Measurements from ENCODE around the gene LPGAT1. TPM values are rescaled to one million over a fixed set of nuclear protein-coding genes. Genes with fewer than 3 reads are reported as not detected.

LPGAT1 gene
- total RNA-seq, 1 donor from 2014 or later: 5.7 TPM

- Histone ChIP-seq H3K4me2 (no peak overlapping the region), H2AFZ (replicated peaks) (no peak overlapping the region)
Measured at GRCh38 chr1:211843507-211844298, 13.1 kb upstream of the LPGAT1 start.

GRCh38 chr1:211843018-211843417 is 12.5 kb upstream of the LPGAT1 start:
- H3K9ac ChIP-seq: no peak overlapping the region
- H3K36me3 ChIP-seq: no peaks in the 10 kb centered on the region
- no peak for TF ChIP-seq EZH2phosphoT487 (IDR thresholded peaks at IDR 0.05)
- no peak for TF ChIP-seq CTCF (IDR thresholded peaks at IDR 0.05)
- TF ChIP-seq EZH2 (IDR thresholded peaks at IDR 0.05): no peak
- no peak overlapping the region for H3K27ac ChIP-seq
- H3K4me1 Mint-ChIP-seq: no peaks in the 10 kb centered on the region
- H3K4me3 Mint-ChIP-seq: no peak overlapping the region
- H3K4me1 ChIP-seq: no peaks in the 10 kb centered on the region
- H3K9me3 Mint-ChIP-seq: no peaks in the 10 kb centered on the region
- no peak overlapping the region for H3K27ac Mint-ChIP-seq
- peaks cover 3% of the 10 kb centered on the region for H3K27me3 Mint-ChIP-seq (ENCODE audit: insufficient read depth, low read depth)
- H3K4me3 ChIP-seq: no peak overlapping the region
- no peaks in the 10 kb centered on the region for H3F3A ChIP-seq (ENCODE audit: low read depth)
- no peaks in the 10 kb centered on the region for H3K27me3 ChIP-seq
- no peaks in the 10 kb centered on the region for H3K79me2 ChIP-seq (ENCODE audit: low read depth)
- DNase-seq (ENCODE audit: low spot score): no peak
- H3K9me3 ChIP-seq (ENCODE audit: low read depth): no peaks in the 10 kb centered on the region
- no peak overlapping the region for H3K4me2 ChIP-seq
- H2AFZ ChIP-seq (replicated peaks): no peak overlapping the region
- no peaks in the 10 kb centered on the region for H3K36me3 Mint-ChIP-seq
- H4K20me1 ChIP-seq (ENCODE audit: low read depth): no peaks in the 10 kb centered on the region

More at GRCh38 chr1:211843507-211844298, 13.1 kb upstream of the LPGAT1 start:
- no peaks in the 10 kb centered on the region for H3K79me2 ChIP-seq (ENCODE audit: low read depth)
- Mint-ChIP-seq H3K9me3 (no peaks in the 10 kb centered on the region), H3K36me3 (no peaks in the 10 kb centered on the region), H3K4me1 (no peaks in the 10 kb centered on the region), H3K27ac (no peak overlapping the region), H3K27me3 (ENCODE audit: insufficient read depth, low read depth) (peaks cover 4% of the 10 kb centered on the region), H3K4me3 (no peak overlapping the region)
- no peaks in the 10 kb centered on the region for H3K9me3 ChIP-seq (ENCODE audit: low read depth)
- TF ChIP-seq CTCF (IDR thresholded peaks at IDR 0.05) (no peak), EZH2 (IDR thresholded peaks at IDR 0.05) (no peak), EZH2phosphoT487 (IDR thresholded peaks at IDR 0.05) (no peak)
- H3K4me1 ChIP-seq: no peaks in the 10 kb centered on the region
- H4K20me1 ChIP-seq (ENCODE audit: low read depth): no peaks in the 10 kb centered on the region
- H3K4me3 ChIP-seq: no peak overlapping the region
- H3K27me3 ChIP-seq: no peaks in the 10 kb centered on the region
- H3K9ac ChIP-seq: no peak overlapping the region
- no peak overlapping the region for H3K27ac ChIP-seq
- no peaks in the 10 kb centered on the region for H3K36me3 ChIP-seq
- no peaks in the 10 kb centered on the region for H3F3A ChIP-seq (ENCODE audit: low read depth)
- no peak for DNase-seq (ENCODE audit: low spot score)

GRCh38 chr1:211842518-211842917 is 12.0 kb upstream of the LPGAT1 start:
- no peak overlapping the region for H3K9ac ChIP-seq
- H3K4me2 ChIP-seq: no peak overlapping the region
- no peaks in the 10 kb centered on the region for H3K4me1 Mint-ChIP-seq
- no peak overlapping the region for H3K27ac ChIP-seq
- H3K36me3 Mint-ChIP-seq: no peaks in the 10 kb centered on the region
- no peak overlapping the region for H3K4me3 ChIP-seq
- no peaks in the 10 kb centered on the region for H4K20me1 ChIP-seq (ENCODE audit: low read depth)
- H3F3A ChIP-seq (ENCODE audit: low read depth): no peaks in the 10 kb centered on the region
- no peak for DNase-seq (ENCODE audit: low spot score)
- no peaks in the 10 kb centered on the region for H3K79me2 ChIP-seq (ENCODE audit: low read depth)
- no peak overlapping the region for H2AFZ ChIP-seq (replicated peaks)
- H3K27ac Mint-ChIP-seq: no peak overlapping the region
- no peaks in the 10 kb centered on the region for H3K27me3 ChIP-seq
- H3K36me3 ChIP-seq: no peaks in the 10 kb centered on the region
- no peak overlapping the region for H3K4me3 Mint-ChIP-seq
- H3K27me3 Mint-ChIP-seq (ENCODE audit: insufficient read depth, low read depth): peaks cover 3% of the 10 kb centered on the region
- no peaks in the 10 kb centered on the region for H3K9me3 ChIP-seq (ENCODE audit: low read depth)
- no peak for TF ChIP-seq EZH2phosphoT487 (IDR thresholded peaks at IDR 0.05)
- no peak for TF ChIP-seq EZH2 (IDR thresholded peaks at IDR 0.05)
- no peak for TF ChIP-seq CTCF (IDR thresholded peaks at IDR 0.05)
- H3K9me3 Mint-ChIP-seq: no peaks in the 10 kb centered on the region
- H3K4me1 ChIP-seq: no peaks in the 10 kb centered on the region
